AML-193 (cell line): ENCODE measurements around the gene NRXN3.
"Not testable (repeated sequence)": the region's sequence is repeated elsewhere in the genome, so short reads cannot be mapped to it uniquely, and the experiment has no call there.

Source experiments
- DNase-seq, 2 experiments: peaks; one replicate each; lab custom pipeline; 2025; lab: John Stamatoyannopoulos, UW

NRXN3 gene

GRCh38 chr14:79729731-79730130, 1559.6 kb downstream of the NRXN3 start:
- no peak for DNase-seq

GRCh38 chr14:79730196-79730595, 1560.0 kb downstream of the NRXN3 start:
- no peak for DNase-seq

GRCh38 chr14:79730953-79731352, 1560.8 kb downstream of the NRXN3 start:
- no peak for DNase-seq

GRCh38 chr14:79732911-79733655, 1562.9 kb downstream of the NRXN3 start:
- no peak for DNase-seq

- DNase-seq: no peak
Observed at GRCh38 chr14:79734151-79734550, 1564.0 kb downstream of the NRXN3 start.

GRCh38 chr14:79734656-79735055, 1564.5 kb downstream of the NRXN3 start:
- DNase-seq: no peak

- DNase-seq: no peak
Observed at GRCh38 chr14:79735121-79735520, 1564.9 kb downstream of the NRXN3 start.

- DNase-seq: no peak
Observed at GRCh38 chr14:79740066-79740601, 1570.0 kb downstream of the NRXN3 start.

GRCh38 chr14:79742142-79742541, 1572.0 kb downstream of the NRXN3 start:
- no peak for DNase-seq

- DNase-seq: no peak
Observed at GRCh38 chr14:79745046-79745445, 1574.9 kb downstream of the NRXN3 start.

- DNase-seq: no peak
Observed at GRCh38 chr14:79749065-79749464, 1578.9 kb downstream of the NRXN3 start.

GRCh38 chr14:79758985-79759384, 1588.8 kb downstream of the NRXN3 start:
- no peak for DNase-seq

GRCh38 chr14:79764323-79764722, 1594.2 kb downstream of the NRXN3 start:
- DNase-seq: no peak

GRCh38 chr14:79766511-79766910, 1596.3 kb downstream of the NRXN3 start:
- no peak for DNase-seq

GRCh38 chr14:79767251-79767650, 1597.1 kb downstream of the NRXN3 start:
- no peak for DNase-seq

GRCh38 chr14:79767721-79768120, 1597.5 kb downstream of the NRXN3 start:
- DNase-seq: not testable (repeated sequence)

GRCh38 chr14:79781882-79782281, 1611.7 kb downstream of the NRXN3 start:
- DNase-seq: no peak

GRCh38 chr14:79783041-79783440, 1612.9 kb downstream of the NRXN3 start:
- DNase-seq: no peak

GRCh38 chr14:79786522-79786921, 1616.3 kb downstream of the NRXN3 start:
- DNase-seq: no peak

GRCh38 chr14:79788346-79788745, 1618.2 kb downstream of the NRXN3 start:
- DNase-seq: no peak

GRCh38 chr14:79791055-79791732, 1621.0 kb downstream of the NRXN3 start:
- DNase-seq: no peak

GRCh38 chr14:79802093-79802492, 1631.9 kb downstream of the NRXN3 start:
- DNase-seq: no peak

GRCh38 chr14:79805636-79806035, 1635.5 kb downstream of the NRXN3 start:
- no peak for DNase-seq
